ENCODE measurements around the gene PGLYRP2. TPM values are rescaled to one million over a fixed set of nuclear protein-coding genes. Genes with fewer than 3 reads are reported as not detected.

The PGLYRP2 gene
- total RNA-seq, 2 donors from 2014 or later, result not detected

- peak; percentile 59 for DNase-seq
- no peaks in the 10 kb centered on the region for H3K36me3 Mint-ChIP-seq (ENCODE audit: low read depth)
- peaks cover 3% of the 10 kb centered on the region for H3K9me3 Mint-ChIP-seq
- H3K27me3 ChIP-seq (ENCODE audit: control insufficient read depth, insufficient read depth, low read length, poor library complexity, severe bottlenecking), result peaks cover 35% of the 10 kb centered on the region
- H3K36me3 ChIP-seq (ENCODE audit: control insufficient read depth, insufficient read depth, low read length), result no peaks in the 10 kb centered on the region
- no peaks in the 10 kb centered on the region for H3K4me1 ChIP-seq (ENCODE audit: control insufficient read depth, insufficient read depth, low read length)
- no peak within 1 kb of the TSS for H3K4me3 ChIP-seq (ENCODE audit: low read length)
- no peak within 1 kb of the TSS for H3K27ac ChIP-seq (ENCODE audit: low read depth, low read length)
- TF ChIP-seq, protein P1, sequence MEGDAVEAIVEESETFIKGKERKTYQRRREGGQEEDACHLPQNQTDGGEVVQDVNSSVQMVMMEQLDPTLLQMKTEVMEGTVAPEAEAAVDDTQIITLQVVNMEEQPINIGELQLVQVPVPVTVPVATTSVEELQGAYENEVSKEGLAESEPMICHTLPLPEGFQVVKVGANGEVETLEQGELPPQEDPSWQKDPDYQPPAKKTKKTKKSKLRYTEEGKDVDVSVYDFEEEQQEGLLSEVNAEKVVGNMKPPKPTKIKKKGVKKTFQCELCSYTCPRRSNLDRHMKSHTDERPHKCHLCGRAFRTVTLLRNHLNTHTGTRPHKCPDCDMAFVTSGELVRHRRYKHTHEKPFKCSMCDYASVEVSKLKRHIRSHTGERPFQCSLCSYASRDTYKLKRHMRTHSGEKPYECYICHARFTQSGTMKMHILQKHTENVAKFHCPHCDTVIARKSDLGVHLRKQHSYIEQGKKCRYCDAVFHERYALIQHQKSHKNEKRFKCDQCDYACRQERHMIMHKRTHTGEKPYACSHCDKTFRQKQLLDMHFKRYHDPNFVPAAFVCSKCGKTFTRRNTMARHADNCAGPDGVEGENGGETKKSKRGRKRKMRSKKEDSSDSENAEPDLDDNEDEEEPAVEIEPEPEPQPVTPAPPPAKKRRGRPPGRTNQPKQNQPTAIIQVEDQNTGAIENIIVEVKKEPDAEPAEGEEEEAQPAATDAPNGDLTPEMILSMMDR (conservative IDR thresholded peaks at IDR 0.05), result no peak
- no peak within 1 kb of the TSS for H3K9ac ChIP-seq (ENCODE audit: extremely low read depth, low read length, poor library complexity, severe bottlenecking)
- H3K4me3 Mint-ChIP-seq, result no peak within 1 kb of the TSS
- no peaks in the 10 kb centered on the region for H3K9me3 ChIP-seq (ENCODE audit: control insufficient read depth, low read length)
- WGBS, 2 experiments (ENCODE audit: insufficient coverage in 1 of 2, insufficient read length in 1 of 2), result 72 to 81% methylated on average over 7 to 16 of the region's 17 CpGs
- peaks cover 80% of the 10 kb centered on the region for H3K27me3 Mint-ChIP-seq (ENCODE audit: insufficient read depth)
- H3K27ac Mint-ChIP-seq, result no peak within 1 kb of the TSS
- no peaks in the 10 kb centered on the region for H3K4me1 Mint-ChIP-seq
These were observed 14.6 kb downstream of the PGLYRP2 start, which contains the start of gene RASAL3 for GRCh38 chr19:15464394-15465385. RASAL3 (minus strand) TSS chr19:15464544; CDS start chr19:15464358, 186 bp downstream.

DNA sequence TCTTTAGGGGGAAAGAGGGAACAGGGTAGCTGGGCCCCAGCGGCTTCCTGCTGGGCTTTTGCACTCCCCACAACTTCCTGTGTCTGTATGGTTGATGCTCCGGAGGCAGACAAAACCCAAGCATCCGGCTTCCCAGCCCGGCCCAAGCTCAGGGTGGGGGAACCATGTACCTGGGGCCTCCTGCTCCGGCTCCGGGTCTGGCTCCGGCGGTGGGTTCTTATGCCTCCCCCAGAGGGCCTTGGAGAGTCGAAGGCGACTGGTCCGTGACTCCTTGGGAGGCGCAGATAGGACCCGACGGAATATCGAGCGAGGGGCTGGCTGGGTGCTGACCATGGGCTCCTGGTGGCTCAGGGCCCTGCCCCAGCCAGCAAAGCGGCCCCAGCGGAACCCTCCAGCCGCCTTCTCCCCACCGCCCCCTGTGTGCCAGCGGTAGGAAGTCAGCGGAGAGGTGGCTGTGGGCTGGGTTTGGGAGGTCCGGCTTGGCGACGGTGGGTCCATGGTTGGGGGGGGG is 15.4 kb downstream of the PGLYRP2 start:
- no peak overlapping the region for H3K4me3 ChIP-seq (ENCODE audit: low read length)
- WGBS, 2 experiments (ENCODE audit: insufficient coverage in 1 of 2, insufficient read length in 1 of 2), result 83 to 87% methylated on average over 17 to 21 of the region's 25 CpGs
- Mint-ChIP-seq H3K27me3 (ENCODE audit: insufficient read depth) (peaks cover 80% of the 10 kb centered on the region), H3K36me3 (ENCODE audit: low read depth) (no peaks in the 10 kb centered on the region), H3K9me3 (peaks cover under 1% of the 10 kb centered on the region), H3K4me1 (no peaks in the 10 kb centered on the region), H3K27ac (no peak overlapping the region), H3K4me3 (no peak overlapping the region)
- H3K9ac ChIP-seq (ENCODE audit: extremely low read depth, low read length, poor library complexity, severe bottlenecking), result no peak overlapping the region
- no peaks in the 10 kb centered on the region for H3K4me1 ChIP-seq (ENCODE audit: control insufficient read depth, insufficient read depth, low read length)
- no peaks in the 10 kb centered on the region for H3K36me3 ChIP-seq (ENCODE audit: control insufficient read depth, insufficient read depth, low read length)
- peaks cover 34% of the 10 kb centered on the region for H3K27me3 ChIP-seq (ENCODE audit: control insufficient read depth, insufficient read depth, low read length, poor library complexity, severe bottlenecking)
- no peaks in the 10 kb centered on the region for H3K9me3 ChIP-seq (ENCODE audit: control insufficient read depth, low read length)
- DNase-seq, result peak; percentile 70
- TF ChIP-seq, protein P1 (conservative IDR thresholded peaks at IDR 0.05), result no peak
- no peak overlapping the region for H3K27ac ChIP-seq (ENCODE audit: low read depth, low read length)

- no peaks in the 10 kb centered on the region for H3K4me1 Mint-ChIP-seq
- WGBS, 2 experiments (ENCODE audit: insufficient coverage in 1 of 2, insufficient read length in 1 of 2), result 74% methylated on average over 2 of the region's 2 CpGs; no CpG with 5 or more reads in 1 of the 2 experiments
- Histone ChIP-seq H3K4me1 (ENCODE audit: control insufficient read depth, insufficient read depth, low read length) (no peaks in the 10 kb centered on the region), H3K9me3 (ENCODE audit: control insufficient read depth, low read length) (no peaks in the 10 kb centered on the region), H3K36me3 (ENCODE audit: control insufficient read depth, insufficient read depth, low read length) (no peaks in the 10 kb centered on the region), H3K4me3 (ENCODE audit: low read length) (no peak overlapping the region), H3K27ac (ENCODE audit: low read depth, low read length) (no peak overlapping the region), H3K9ac (ENCODE audit: extremely low read depth, low read length, poor library complexity, severe bottlenecking) (no peak overlapping the region), H3K27me3 (ENCODE audit: control insufficient read depth, insufficient read depth, low read length, poor library complexity, severe bottlenecking) (peaks cover 37% of the 10 kb centered on the region)
- H3K27me3 Mint-ChIP-seq (ENCODE audit: insufficient read depth), result peaks cover 77% of the 10 kb centered on the region
- no peaks in the 10 kb centered on the region for H3K9me3 Mint-ChIP-seq
- no peak overlapping the region for H3K27ac Mint-ChIP-seq
- no peaks in the 10 kb centered on the region for H3K36me3 Mint-ChIP-seq (ENCODE audit: low read depth)
- TF ChIP-seq, protein P1 (conservative IDR thresholded peaks at IDR 0.05), result no peak
- no peak overlapping the region for H3K4me3 Mint-ChIP-seq
- DNase-seq, result no peak
These were observed 17.6 kb downstream of the PGLYRP2 start for GRCh38 chr19:15461694-15462093.
